Activated T-cell treated with anti-CD3 and anti-CD28 coated beads, Interleukin-2, amount 50 U/mL, for 72 hours (primary cell): Measurements from ENCODE around the gene ATP13A5. TPM values are rescaled to one million over a fixed set of nuclear protein-coding genes. Genes with fewer than 3 reads are reported as not detected.

Experiments used
- ATAC-seq, 2 donors: fragments of 150-1000 bp; cut with Tn5 transposase; replicated peaks in 1 of 2; 2 replicates each; pipeline ENCODE4 v1.10.0; 2021; ENCODE audit warnings: moderate library complexity in 2 of 2, mild to moderate bottlenecking in 1 of 2
- DNase-seq, 2 donors: peaks; one replicate each; pipeline ENCODE4 v3.0.0; 2021 to 2022; ENCODE audit warnings: mixed read lengths in 1 of 2
- H3K27ac Mint-ChIP-seq: one replicate; pipeline ENCODE4 v1.8.0; 2022; ENCODE audit warnings: mild to moderate bottlenecking, moderate library complexity, mixed read lengths
- H3K27me3 Mint-ChIP-seq: one replicate; pipeline ENCODE4 v1.8.0; 2022; ENCODE audit warnings: low read depth, mixed read lengths
- H3K36me3 Mint-ChIP-seq, 2 donors: one replicate each; pipeline ENCODE4 v1.8.0; 2022; ENCODE audit warnings: mixed read lengths in 2 of 2, mild to moderate bottlenecking in 1 of 2; ENCODE audit not compliant: insufficient read depth in 2 of 2
- H3K4me1 Mint-ChIP-seq: one replicate; pipeline ENCODE4 v1.8.0; 2022; ENCODE audit warnings: low read depth, mixed read lengths
- H3K4me3 Mint-ChIP-seq, 2 donors: one replicate each; pipeline ENCODE4 v1.8.0; 2022; ENCODE audit warnings: mild to moderate bottlenecking in 2 of 2, mixed read lengths in 2 of 2, moderate library complexity in 2 of 2
- H3K9me3 Mint-ChIP-seq, 2 donors: one replicate each; pipeline ENCODE4 v1.8.0; 2022; ENCODE audit warnings: mixed read lengths in 2 of 2
- total RNA-seq, 2 donors: library from RNA; stranded (reverse); gene quantifications; one replicate each; pipeline ENCODE4 v1.2.3, GENCODE V29; 2022

Gene ATP13A5, protein sequence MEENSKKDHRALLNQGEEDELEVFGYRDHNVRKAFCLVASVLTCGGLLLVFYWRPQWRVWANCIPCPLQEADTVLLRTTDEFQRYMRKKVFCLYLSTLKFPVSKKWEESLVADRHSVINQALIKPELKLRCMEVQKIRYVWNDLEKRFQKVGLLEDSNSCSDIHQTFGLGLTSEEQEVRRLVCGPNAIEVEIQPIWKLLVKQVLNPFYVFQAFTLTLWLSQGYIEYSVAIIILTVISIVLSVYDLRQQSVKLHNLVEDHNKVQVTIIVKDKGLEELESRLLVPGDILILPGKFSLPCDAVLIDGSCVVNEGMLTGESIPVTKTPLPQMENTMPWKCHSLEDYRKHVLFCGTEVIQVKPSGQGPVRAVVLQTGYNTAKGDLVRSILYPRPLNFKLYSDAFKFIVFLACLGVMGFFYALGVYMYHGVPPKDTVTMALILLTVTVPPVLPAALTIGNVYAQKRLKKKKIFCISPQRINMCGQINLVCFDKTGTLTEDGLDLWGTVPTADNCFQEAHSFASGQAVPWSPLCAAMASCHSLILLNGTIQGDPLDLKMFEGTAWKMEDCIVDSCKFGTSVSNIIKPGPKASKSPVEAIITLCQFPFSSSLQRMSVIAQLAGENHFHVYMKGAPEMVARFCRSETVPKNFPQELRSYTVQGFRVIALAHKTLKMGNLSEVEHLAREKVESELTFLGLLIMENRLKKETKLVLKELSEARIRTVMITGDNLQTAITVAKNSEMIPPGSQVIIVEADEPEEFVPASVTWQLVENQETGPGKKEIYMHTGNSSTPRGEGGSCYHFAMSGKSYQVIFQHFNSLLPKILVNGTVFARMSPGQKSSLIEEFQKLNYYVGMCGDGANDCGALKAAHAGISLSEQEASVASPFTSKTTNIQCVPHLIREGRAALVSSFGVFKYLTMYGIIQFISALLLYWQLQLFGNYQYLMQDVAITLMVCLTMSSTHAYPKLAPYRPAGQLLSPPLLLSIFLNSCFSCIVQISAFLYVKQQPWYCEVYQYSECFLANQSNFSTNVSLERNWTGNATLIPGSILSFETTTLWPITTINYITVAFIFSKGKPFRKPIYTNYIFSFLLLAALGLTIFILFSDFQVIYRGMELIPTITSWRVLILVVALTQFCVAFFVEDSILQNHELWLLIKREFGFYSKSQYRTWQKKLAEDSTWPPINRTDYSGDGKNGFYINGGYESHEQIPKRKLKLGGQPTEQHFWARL
- total RNA-seq: not detected

- H3K27me3 Mint-ChIP-seq: peaks cover 29% of the 10 kb centered on the region
- DNase-seq (no peak), ATAC-seq (no peak)
- H3K4me1 Mint-ChIP-seq: no peaks in the 10 kb centered on the region
- peaks cover 0 to 1% of the 10 kb centered on the region in 2 donors for H3K9me3 Mint-ChIP-seq
- H3K4me3 Mint-ChIP-seq: no peak within 1 kb of the TSS
- H3K27ac Mint-ChIP-seq: no peak within 1 kb of the TSS
- no peaks in the 10 kb centered on the region for H3K36me3 Mint-ChIP-seq
Observed at GRCh38 chr3:193378706-193379105, at the start of gene ATP13A5. Gene ATP13A5 (minus strand): TSS chr3:193378753. CDS start chr3:193378725, 28 bp downstream.

DNA sequence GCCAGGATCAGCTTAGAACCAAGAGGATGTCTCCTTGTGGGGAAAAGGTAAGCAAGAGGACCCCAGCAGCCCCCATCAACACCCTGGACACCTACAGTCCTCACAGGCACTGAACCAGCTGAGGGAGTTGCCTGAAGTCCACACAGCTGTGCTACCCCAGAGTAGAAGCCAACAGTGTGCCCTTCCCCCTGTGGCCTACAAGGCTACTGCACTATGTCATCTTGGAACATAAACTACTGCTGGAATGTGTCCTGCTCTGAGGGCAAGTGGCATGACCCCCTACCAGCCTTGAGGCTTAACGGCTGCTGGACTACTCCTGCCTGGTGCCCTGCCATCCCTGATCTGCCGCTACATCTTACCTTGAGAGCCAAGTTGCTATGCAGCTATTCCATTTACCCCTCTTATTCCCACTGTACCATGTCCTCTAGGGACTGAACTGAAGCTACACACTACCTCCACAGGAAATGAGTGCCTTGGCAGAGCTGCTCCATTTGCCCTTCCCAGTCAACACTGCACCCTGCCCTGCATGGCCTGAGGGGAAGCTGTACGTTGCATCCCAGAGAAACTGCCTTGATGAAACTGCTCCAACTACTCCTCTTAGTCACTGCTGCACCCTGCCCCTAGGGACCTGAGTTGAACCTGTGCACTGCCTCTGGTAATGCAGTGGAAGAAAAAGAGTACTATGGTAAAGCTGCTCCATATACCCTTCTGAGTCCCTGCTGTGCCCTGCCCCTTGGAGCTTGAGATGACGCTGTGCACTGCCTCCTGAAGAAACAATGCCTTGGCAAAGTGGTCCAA is 40.2 kb upstream of the ATP13A5 start:
- peaks cover 10 to 11% of the 10 kb centered on the region in 2 donors for H3K36me3 Mint-ChIP-seq
- no peaks in the 10 kb centered on the region for H3K4me1 Mint-ChIP-seq
- no peak for DNase-seq
- no peak overlapping the region for H3K4me3 Mint-ChIP-seq
- no peak for ATAC-seq
- H3K27ac Mint-ChIP-seq: no peak overlapping the region
- peaks cover 17% of the 10 kb centered on the region in 2 donors for H3K9me3 Mint-ChIP-seq
- no peaks in the 10 kb centered on the region for H3K27me3 Mint-ChIP-seq

DNA sequence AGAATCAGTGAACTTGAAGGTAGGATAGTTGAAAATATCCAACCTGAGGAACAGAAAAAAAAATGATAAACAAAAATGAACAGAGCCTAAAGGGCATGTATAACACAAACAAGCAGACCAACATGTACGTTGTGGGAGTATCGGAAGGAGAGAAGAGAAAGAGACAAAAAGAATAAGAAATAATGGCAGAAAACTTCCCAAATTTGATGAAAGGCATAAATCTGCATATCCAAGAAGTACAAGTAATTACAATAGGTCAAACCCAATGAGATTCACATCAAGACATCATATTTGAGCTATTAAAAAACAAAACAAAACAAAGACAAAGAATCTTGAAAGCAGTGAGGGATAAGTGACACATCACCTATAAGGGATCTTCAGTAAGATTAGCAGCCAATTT is 38.1 kb upstream of the ATP13A5 start:
- Mint-ChIP-seq H3K27ac (no peak overlapping the region), H3K9me3 (peaks cover 17 to 18% of the 10 kb centered on the region in 2 donors), H3K4me1 (no peaks in the 10 kb centered on the region), H3K4me3 (no peak overlapping the region), H3K27me3 (no peaks in the 10 kb centered on the region), H3K36me3 (peaks cover 10 to 11% of the 10 kb centered on the region in 2 donors)
- DNase-seq (no peak), ATAC-seq (no peak)

GRCh38 chr3:193407688-193408087 is 29.1 kb upstream of the ATP13A5 start:
- no peaks in the 10 kb centered on the region for H3K36me3 Mint-ChIP-seq
- DNase-seq (no peak), ATAC-seq (no peak)
- H3K4me1 Mint-ChIP-seq: no peaks in the 10 kb centered on the region
- H3K27ac Mint-ChIP-seq: no peak overlapping the region
- H3K4me3 Mint-ChIP-seq: no peak overlapping the region
- H3K27me3 Mint-ChIP-seq: no peaks in the 10 kb centered on the region
- H3K9me3 Mint-ChIP-seq: no peaks in the 10 kb centered on the region

- Mint-ChIP-seq H3K4me3 (no peak overlapping the region), H3K27ac (no peak overlapping the region)
Observed at GRCh38 chr3:193407112-193407511, 28.6 kb upstream of the ATP13A5 start.

DNA sequence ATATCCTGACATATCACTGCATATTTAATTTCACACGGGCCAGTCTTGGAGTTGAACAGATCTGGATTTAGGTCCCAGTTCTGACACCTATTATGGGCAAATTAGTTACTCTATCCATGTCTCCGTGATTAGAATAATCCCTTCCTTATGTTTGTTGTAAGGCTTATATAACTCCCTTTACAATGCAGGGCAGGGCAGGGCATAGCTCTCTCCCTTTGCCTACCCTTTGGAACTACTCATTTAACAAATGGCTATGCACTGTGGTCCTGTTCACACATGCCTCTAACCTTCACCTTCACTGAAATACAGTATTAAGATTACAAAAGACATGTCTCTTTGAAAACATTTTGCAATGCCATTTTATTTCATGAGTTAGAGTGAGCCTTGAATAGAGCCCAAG is 24.8 kb upstream of the ATP13A5 start:
- no peak for ATAC-seq

More at GRCh38 chr3:193407112-193407511, 28.6 kb upstream of the ATP13A5 start:
- ATAC-seq (no peak), DNase-seq (no peak)
- Mint-ChIP-seq H3K9me3 (no peaks in the 10 kb centered on the region), H3K27me3 (no peaks in the 10 kb centered on the region), H3K4me1 (no peaks in the 10 kb centered on the region), H3K36me3 (no peaks in the 10 kb centered on the region)

DNA sequence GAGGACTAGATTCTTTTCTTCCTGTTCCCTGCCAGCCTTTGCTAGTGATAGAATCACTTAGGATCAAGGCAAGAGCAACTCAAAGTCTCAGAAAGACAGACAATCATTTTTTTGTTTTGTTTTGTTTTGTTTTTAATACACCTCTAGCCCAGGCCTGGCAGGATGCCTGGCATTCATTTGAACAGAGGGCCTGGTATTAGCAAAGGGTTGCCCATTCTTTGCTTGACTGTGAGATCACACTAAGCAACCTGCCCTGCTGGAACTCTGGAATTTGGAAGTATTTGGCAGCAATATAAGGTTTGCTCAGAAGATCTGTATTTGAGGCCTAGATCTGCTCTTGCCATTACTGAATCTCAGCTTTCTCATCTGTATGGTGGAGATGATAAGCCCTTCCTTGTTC is 21.8 kb upstream of the ATP13A5 start:
- no peak overlapping the region for H3K4me3 Mint-ChIP-seq

More for the DNA sequence above, 24.8 kb upstream of the ATP13A5 start:
- DNase-seq: no peak
- Mint-ChIP-seq H3K4me3 (no peak overlapping the region), H3K9me3 (no peaks in the 10 kb centered on the region), H3K4me1 (no peaks in the 10 kb centered on the region), H3K36me3 (no peaks in the 10 kb centered on the region), H3K27ac (no peak overlapping the region), H3K27me3 (no peaks in the 10 kb centered on the region)

GRCh38 chr3:193396451-193397244 is 18.1 kb upstream of the ATP13A5 start:
- no peaks in the 10 kb centered on the region for H3K27me3 Mint-ChIP-seq
- H3K27ac Mint-ChIP-seq: no peak overlapping the region
- H3K9me3 Mint-ChIP-seq: no peaks in the 10 kb centered on the region
- H3K36me3 Mint-ChIP-seq: no peaks in the 10 kb centered on the region
- H3K4me3 Mint-ChIP-seq: no peak overlapping the region
- DNase-seq (no peak), ATAC-seq (no peak)
- H3K4me1 Mint-ChIP-seq: no peaks in the 10 kb centered on the region

More for the DNA sequence above, 21.8 kb upstream of the ATP13A5 start:
- no peak overlapping the region for H3K27ac Mint-ChIP-seq
- ATAC-seq: no peak
- no peaks in the 10 kb centered on the region for H3K27me3 Mint-ChIP-seq
- no peaks in the 10 kb centered on the region for H3K4me1 Mint-ChIP-seq
- DNase-seq: no peak
- no peaks in the 10 kb centered on the region for H3K9me3 Mint-ChIP-seq
- H3K36me3 Mint-ChIP-seq: no peaks in the 10 kb centered on the region

DNA sequence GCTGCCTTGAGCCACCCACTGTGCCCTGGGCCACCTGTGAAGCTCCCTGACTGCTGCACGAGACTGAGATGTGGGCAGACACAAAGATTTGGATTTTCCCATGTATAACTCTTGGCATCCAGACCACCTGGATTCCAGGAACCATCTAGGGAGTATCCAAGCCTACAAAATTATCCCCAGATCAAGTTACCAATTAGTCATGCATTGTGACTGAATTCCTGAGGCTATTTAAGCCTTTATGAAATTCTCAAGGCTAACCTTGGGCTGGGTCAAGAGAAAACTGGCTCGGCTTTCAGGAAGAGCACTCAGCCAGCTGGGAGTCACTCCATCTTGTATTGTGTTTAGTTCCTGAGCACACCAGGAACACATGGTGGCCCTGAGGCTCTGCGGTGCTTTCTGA is 13.3 kb upstream of the ATP13A5 start:
- Mint-ChIP-seq H3K27ac (no peak overlapping the region), H3K36me3 (no peaks in the 10 kb centered on the region), H3K9me3 (no peaks in the 10 kb centered on the region), H3K27me3 (peaks cover 11% of the 10 kb centered on the region), H3K4me1 (no peaks in the 10 kb centered on the region), H3K4me3 (no peak overlapping the region)
- DNase-seq: no peak
- no peak for ATAC-seq

DNA sequence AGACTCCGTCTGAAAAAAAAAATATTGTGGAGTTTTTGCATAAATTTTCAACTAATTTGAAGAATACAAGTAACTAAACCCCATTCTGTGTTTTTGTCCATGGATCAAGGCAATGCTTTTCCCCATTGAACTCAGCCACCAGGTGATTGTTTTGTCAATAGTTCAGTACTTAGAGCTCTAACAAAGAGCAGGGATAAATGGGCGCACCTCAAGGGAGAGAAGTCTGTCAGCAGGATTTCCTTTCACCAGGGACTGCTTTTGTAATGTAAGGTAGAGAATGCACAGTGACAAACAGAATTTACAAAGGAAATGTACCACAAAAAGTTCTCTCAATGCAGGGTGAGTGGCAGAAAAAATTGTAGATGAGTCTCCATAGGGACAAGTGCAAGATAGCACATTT is 10.8 kb upstream of the ATP13A5 start:
- no peak for ATAC-seq
- DNase-seq: no peak
- H3K27me3 Mint-ChIP-seq: peaks cover 11% of the 10 kb centered on the region
- H3K4me3 Mint-ChIP-seq: no peak overlapping the region
- H3K9me3 Mint-ChIP-seq: no peaks in the 10 kb centered on the region
- no peaks in the 10 kb centered on the region for H3K4me1 Mint-ChIP-seq
- no peaks in the 10 kb centered on the region for H3K36me3 Mint-ChIP-seq
- no peak overlapping the region for H3K27ac Mint-ChIP-seq

DNA sequence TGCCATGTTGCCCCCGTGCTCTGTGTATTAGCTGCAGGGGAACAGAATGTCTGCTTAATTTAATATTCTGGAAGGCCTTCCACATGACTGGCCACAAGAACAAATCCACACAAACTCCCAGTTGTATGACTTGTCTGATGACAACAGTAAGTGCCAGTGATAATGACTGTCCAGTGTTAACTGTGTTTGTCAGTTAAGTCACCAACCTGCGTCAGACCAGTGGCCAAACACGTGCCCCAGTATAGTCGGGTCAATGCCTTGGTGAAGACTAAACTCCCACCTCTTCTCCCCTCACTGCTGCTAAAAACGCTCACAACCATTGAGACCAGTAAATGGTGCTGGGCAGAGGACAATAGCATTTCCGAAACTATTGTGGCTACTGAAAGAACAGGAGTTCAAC is 9.8 kb upstream of the ATP13A5 start:
- peaks cover 18% of the 10 kb centered on the region for H3K27me3 Mint-ChIP-seq
- DNase-seq (no peak), ATAC-seq (no peak)
- H3K36me3 Mint-ChIP-seq: no peaks in the 10 kb centered on the region
- no peak overlapping the region for H3K27ac Mint-ChIP-seq
- no peak overlapping the region for H3K4me3 Mint-ChIP-seq
- H3K4me1 Mint-ChIP-seq: no peaks in the 10 kb centered on the region
- no peaks in the 10 kb centered on the region for H3K9me3 Mint-ChIP-seq

- peaks cover 0 to 1% of the 10 kb centered on the region in 2 donors for H3K9me3 Mint-ChIP-seq
- H3K4me1 Mint-ChIP-seq: no peaks in the 10 kb centered on the region
- DNase-seq (no peak), ATAC-seq (no peak)
- H3K27ac Mint-ChIP-seq: no peak overlapping the region
- no peaks in the 10 kb centered on the region for H3K36me3 Mint-ChIP-seq
- H3K27me3 Mint-ChIP-seq: peaks cover 26% of the 10 kb centered on the region
- no peak overlapping the region for H3K4me3 Mint-ChIP-seq
Observed at GRCh38 chr3:193387596-193387995, 9.0 kb upstream of the ATP13A5 start.
